ENCODE measurements around the gene PDE3B. TPM values are rescaled to one million over a fixed set of nuclear protein-coding genes. Genes with fewer than 3 reads are reported as not detected.

PDE3B gene
- total RNA-seq, 1 donor from 2014 or later: 4.0 TPM

Other genes starting within 250 kb of the PDE3B start
- gene COPB1, start 144.0 kb upstream of the PDE3B start, total RNA-seq (ENCODE audit: unreplicated experiment): 132 TPM
- 163 TPM for gene PSMA1, start 123.4 kb upstream of the PDE3B start, total RNA-seq (ENCODE audit: unreplicated experiment)
- 22.4 TPM for gene CYP2R1, start 248.4 kb downstream of the PDE3B start, total RNA-seq (ENCODE audit: unreplicated experiment)